Esophagus muscularis mucosa (tissue), 3 donors: ENCODE measurements around the gene SERPINH1.

Source experiments
- CTCF ChIP-seq, 3 experiments: fragments of 200-600 bp in 2 of 3; fragments of 450-650 bp in 1 of 3; sonication (generic) in 2 of 3; IDR thresholded peaks; one replicate each; pipeline ENCODE4 v1.5.1; 2017 to 2019; ENCODE audit warnings: antibody characterized with exemption in 3 of 3, mild to moderate bottlenecking in 2 of 3, moderate library complexity in 1 of 3
- POLR2A ChIP-seq: fragments of 450-650 bp; IDR thresholded peaks from one replicate; pipeline ENCODE4 v1.6.1; 2017; ENCODE audit warnings: antibody characterized with exemption, moderate library complexity, mild to moderate bottlenecking, low read depth

- TF ChIP-seq CTCF (IDR thresholded peaks at IDR 0.05) = no peak
- TF ChIP-seq POLR2A = no peak
Observed at GRCh38 chr11:75593286-75593915, 31.3 kb downstream of the SERPINH1 start.
